ENCODE data around the gene AGBL5. TPM values are rescaled to one million over a fixed set of nuclear protein-coding genes. Genes with fewer than 3 reads are reported as not detected.

Gene AGBL5
- total and polyA plus RNA-seq, 5 donors = 5.9 to 12.4 (median 11.0) TPM

DNA sequence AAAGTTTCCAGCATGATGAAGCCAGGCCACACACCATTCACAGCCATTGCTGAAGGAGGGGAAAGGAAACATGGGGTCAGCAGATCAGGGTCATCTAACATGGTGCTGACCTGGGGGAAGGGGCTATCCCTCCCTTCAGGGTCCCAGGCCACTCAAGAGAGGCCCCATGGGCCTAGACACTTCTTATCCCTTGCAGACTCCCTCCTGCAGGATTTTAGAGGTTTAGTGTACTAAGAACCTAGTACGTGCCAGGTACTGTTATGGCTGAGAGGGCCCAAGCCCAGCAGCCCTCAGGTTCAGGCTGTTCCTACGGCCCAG lies 43.9 kb downstream of the AGBL5 start:
- intact Hi-C loops (cut with DNase I) = loop anchor here (5.0 to 10.0 kb wide), 3 partner anchors 97 to 189 kb away; partner anchors contain the start of gene TRIM54 (in 3 of the 4)
- no peaks in the 10 kb centered on the region for H3K9me3 ChIP-seq (ENCODE audit: control insufficient read depth, low read length)
- no peak overlapping the region for H3K4me3 ChIP-seq (ENCODE audit: low read length)
- H3K27me3 ChIP-seq (ENCODE audit: control insufficient read depth, insufficient read depth) = no peaks in the 10 kb centered on the region
- H3K27ac ChIP-seq (ENCODE audit: low read length) = no peak overlapping the region
- 91% methylated on average over 2 of the region's 2 CpGs for WGBS
- DNase-seq = no peak
- H3K4me1 ChIP-seq (ENCODE audit: control insufficient read depth, insufficient read depth, low read length) = no peaks in the 10 kb centered on the region
- no peak for ATAC-seq

DNA sequence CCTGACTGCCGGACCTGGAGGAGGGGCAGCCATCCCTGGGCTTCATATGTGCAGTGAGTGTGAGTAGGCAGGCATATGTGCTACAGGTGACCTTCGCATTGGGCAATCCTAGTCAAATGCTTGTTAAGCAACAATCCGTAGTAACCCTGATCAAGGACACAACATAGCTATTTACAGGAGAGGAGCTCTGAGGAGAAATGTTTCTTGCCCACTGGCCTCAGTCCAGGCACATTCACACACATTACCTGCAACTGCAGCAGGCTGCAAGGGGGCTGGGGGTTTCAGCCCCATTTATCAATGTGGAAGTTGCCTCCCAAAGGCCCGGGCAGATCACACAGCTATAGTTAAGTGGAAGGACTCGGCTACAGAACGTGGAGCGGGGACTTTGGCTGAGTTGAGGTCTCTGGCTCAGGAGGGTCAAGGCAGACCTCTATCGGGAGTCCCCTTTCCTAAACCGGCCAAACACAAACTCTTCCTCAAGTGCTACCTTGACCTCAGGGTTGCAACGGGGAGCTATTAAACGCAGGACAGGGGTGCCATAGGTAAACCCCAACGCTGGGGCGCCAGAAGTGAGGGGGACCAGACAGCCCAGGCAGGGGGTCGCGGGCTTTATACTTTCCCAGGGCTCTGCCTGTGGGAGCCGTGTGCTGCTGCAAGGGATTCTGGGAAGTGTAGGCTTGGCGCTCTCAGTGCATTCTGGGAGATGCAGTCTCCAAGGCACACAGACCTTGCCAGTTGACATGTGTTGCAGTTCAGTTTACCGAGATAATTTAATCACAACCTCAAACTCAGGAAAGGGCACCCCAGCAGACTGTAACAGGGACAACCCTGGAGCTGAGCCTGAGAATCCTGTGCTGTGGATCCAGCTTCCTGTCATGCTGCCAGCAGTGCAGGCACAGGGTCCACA lies 44.5 kb downstream of the AGBL5 start:
- Histone ChIP-seq H3K9me3 (ENCODE audit: control insufficient read depth, low read length) (no peaks in the 10 kb centered on the region), H3K27me3 (ENCODE audit: control insufficient read depth, insufficient read depth) (no peaks in the 10 kb centered on the region), H3K4me1 (ENCODE audit: control insufficient read depth, insufficient read depth, low read length) (no peaks in the 10 kb centered on the region), H3K4me3 (ENCODE audit: low read length) (peak overlapping the region; percentile 41), H3K27ac (ENCODE audit: low read length) (no peak overlapping the region)
- WGBS = 24% methylated on average over 18 of the region's 18 CpGs
- intact Hi-C loops (cut with DNase I) = loop anchor here (5.0 to 10.0 kb wide), 3 partner anchors 96 to 189 kb away; partner anchors contain the start of gene TRIM54 (in 3 of the 4)
- DNase-seq = peak; percentile 68 to 85 (median 78)
- ATAC-seq = peak; percentile 80 to 83

DNA sequence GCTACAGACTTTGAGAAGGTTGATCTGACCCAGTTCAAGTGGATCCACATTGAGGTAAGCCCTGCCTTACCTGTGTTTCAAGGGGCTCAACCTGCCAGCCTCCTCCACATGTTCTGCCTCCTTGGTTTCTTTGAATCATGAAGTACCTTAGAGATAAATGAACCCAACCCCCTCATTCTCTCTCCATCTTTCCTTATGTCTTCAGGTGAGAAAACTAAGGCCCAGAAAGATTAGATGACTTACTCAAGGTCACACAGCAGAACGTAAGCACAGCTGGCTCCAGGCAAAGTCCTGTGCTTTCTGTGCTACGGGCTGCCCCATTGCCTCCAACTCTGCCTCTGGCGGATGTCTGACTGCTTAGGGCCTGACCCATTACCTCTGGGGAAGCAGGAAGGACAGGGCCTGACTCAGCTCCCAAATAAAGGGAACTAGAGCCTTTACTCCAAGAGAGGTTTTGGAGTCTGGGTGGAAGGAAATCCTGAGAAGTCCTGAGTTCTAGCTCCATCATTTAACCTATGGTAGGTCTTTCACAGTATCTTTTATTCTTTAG lies 45.4 kb downstream of the AGBL5 start:
- DNase-seq = peak in 1 of 3 donors; percentile 45
- Histone ChIP-seq H3K27ac (ENCODE audit: low read length) (no peak overlapping the region), H3K4me1 (ENCODE audit: control insufficient read depth, insufficient read depth, low read length) (no peaks in the 10 kb centered on the region), H3K27me3 (ENCODE audit: control insufficient read depth, insufficient read depth) (no peaks in the 10 kb centered on the region), H3K9me3 (ENCODE audit: control insufficient read depth, low read length) (no peaks in the 10 kb centered on the region), H3K4me3 (ENCODE audit: low read length) (no peak overlapping the region)
- 67% methylated on average over 3 of the region's 3 CpGs for WGBS
- ATAC-seq = no peak
- intact Hi-C loops (cut with DNase I) = loop anchor here (5.0 to 10.0 kb wide), 3 partner anchors 95 to 188 kb away; partner anchors contain the start of gene TRIM54 (in 3 of the 4)

DNA sequence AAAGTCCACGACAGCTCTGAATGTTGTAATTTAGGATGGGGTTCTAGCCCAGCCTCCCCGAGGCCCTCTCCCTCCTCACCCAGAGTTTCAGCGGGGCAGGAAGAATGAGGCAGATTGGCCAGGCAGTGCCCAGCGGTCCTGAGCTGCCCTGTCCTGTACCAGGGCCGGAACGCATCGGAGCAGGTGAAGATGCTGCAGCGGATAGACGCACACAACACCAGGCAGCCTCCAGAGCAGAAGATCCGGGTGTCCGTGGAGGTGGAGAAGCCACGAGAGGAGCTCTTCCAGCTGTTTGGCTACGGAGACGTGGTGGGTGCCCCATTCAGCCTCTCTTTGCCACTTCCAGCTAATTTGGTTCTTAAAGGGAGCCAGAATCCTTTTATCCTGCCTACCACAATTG lies 45.9 kb downstream of the AGBL5 start:
- Histone ChIP-seq H3K27ac (ENCODE audit: low read length) (no peak overlapping the region), H3K4me1 (ENCODE audit: control insufficient read depth, insufficient read depth, low read length) (no peaks in the 10 kb centered on the region), H3K27me3 (ENCODE audit: control insufficient read depth, insufficient read depth) (no peaks in the 10 kb centered on the region), H3K4me3 (ENCODE audit: low read length) (no peak overlapping the region), H3K9me3 (ENCODE audit: control insufficient read depth, low read length) (no peaks in the 10 kb centered on the region)
- ATAC-seq (no peak), DNase-seq (peak in 1 of 3 donors; percentile 18)
- 89% methylated on average over 14 of the region's 14 CpGs for WGBS
- intact Hi-C loops (cut with DNase I) = loop anchor here (5.0 to 10.0 kb wide), 3 partner anchors 95 to 187 kb away; partner anchors contain the start of gene TRIM54 (in 3 of the 4)

DNA sequence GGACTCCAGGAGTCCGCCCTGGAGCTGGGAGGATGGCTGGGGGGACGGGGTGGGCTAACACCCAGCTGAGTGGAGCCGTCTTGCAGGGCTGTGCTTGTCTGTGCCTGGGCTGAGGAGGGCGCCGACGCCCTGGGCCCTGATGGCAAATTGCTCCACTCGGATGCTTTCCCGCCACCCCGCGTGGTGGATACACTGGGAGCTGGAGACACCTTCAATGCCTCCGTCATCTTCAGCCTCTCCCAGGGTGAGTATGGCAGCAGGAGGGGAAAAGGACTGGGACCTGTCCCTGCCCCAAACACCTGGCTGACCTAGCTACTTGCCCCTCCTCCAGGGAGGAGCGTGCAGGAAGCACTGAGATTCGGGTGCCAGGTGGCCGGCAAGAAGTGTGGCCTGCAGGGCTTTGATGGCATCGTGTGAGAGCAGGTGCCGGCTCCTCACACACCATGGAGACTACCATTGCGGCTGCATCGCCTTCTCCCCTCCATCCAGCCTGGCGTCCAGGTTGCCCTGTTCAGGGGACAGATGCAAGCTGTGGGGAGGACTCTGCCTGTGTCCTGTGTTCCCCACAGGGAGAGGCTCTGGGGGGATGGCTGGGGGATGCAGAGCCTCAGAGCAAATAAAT lies 48.0 kb downstream of the AGBL5 start:
- Histone ChIP-seq H3K27me3 (ENCODE audit: control insufficient read depth, insufficient read depth) (no peaks in the 10 kb centered on the region), H3K9me3 (ENCODE audit: control insufficient read depth, low read length) (no peaks in the 10 kb centered on the region), H3K4me3 (ENCODE audit: low read length) (no peak overlapping the region), H3K27ac (ENCODE audit: low read length) (no peak overlapping the region), H3K4me1 (ENCODE audit: control insufficient read depth, insufficient read depth, low read length) (no peaks in the 10 kb centered on the region)
- intact Hi-C loops (cut with DNase I) = loop anchor here (2.0 to 10.0 kb wide), 4 partner anchors 91 to 185 kb away; partner anchors contain the start of gene TRIM54 (in 3 of the 4)
- ATAC-seq (no peak), DNase-seq (peak in 1 of 3 donors; percentile 36)
- WGBS = 91% methylated on average over 19 of the region's 19 CpGs

DNA sequence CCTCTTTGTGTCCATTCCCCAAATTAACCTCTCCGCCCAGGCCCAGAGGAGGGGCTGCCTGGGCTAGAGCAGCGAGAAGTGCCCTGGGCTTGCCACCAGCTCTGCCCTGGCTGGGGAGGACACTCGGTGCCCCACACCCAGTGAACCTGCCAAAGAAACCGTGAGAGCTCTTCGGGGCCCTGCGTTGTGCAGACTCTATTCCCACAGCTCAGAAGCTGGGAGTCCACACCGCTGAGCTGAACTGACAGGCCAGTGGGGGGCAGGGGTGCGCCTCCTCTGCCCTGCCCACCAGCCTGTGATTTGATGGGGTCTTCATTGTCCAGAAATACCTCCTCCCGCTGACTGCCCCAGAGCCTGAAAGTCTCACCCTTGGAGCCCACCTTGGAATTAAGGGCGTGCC lies 48.6 kb downstream of the AGBL5 start:
- H3K27me3 ChIP-seq (ENCODE audit: control insufficient read depth, insufficient read depth) = no peaks in the 10 kb centered on the region
- 86% methylated on average over 10 of the region's 10 CpGs for WGBS
- H3K9me3 ChIP-seq (ENCODE audit: control insufficient read depth, low read length) = no peaks in the 10 kb centered on the region
- no peaks in the 10 kb centered on the region for H3K4me1 ChIP-seq (ENCODE audit: control insufficient read depth, insufficient read depth, low read length)
- no peak overlapping the region for H3K4me3 ChIP-seq (ENCODE audit: low read length)
- ATAC-seq (no peak), DNase-seq (peak in 1 of 3 donors; percentile 6)
- intact Hi-C loops (cut with DNase I) = no loop called here
- no peak overlapping the region for H3K27ac ChIP-seq (ENCODE audit: low read length)

DNA sequence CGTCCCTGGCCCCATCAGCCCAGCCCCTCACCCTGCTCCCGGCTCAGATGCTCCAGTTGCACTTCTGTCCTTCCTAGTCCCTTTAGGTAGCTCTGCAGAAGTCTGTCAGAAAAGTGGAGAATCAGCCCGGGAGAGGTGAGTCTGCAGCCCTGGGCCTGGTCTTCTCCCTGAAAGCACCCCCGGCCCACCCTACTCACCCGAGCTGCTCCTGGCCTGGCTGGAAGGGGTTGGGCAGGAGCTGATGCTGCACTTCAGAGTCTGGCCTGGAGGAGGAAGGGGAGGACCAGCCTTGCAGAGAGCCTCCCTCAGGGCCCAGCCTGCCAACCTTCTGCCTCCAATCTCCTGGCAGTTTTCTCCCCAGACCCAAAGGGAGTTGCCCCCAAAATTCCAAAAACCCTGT lies 50.9 kb downstream of the AGBL5 start:
- intact Hi-C loops (cut with DNase I) = no loop called here
- Histone ChIP-seq H3K4me3 (ENCODE audit: low read length) (no peak overlapping the region), H3K27ac (ENCODE audit: low read length) (no peak overlapping the region), H3K27me3 (ENCODE audit: control insufficient read depth, insufficient read depth) (no peaks in the 10 kb centered on the region), H3K9me3 (ENCODE audit: control insufficient read depth, low read length) (no peaks in the 10 kb centered on the region), H3K4me1 (ENCODE audit: control insufficient read depth, insufficient read depth, low read length) (no peaks in the 10 kb centered on the region)
- ATAC-seq (no peak), DNase-seq (peak in 1 of 3 donors; percentile 10)
- WGBS = 76% methylated on average over 5 of the region's 5 CpGs

DNA sequence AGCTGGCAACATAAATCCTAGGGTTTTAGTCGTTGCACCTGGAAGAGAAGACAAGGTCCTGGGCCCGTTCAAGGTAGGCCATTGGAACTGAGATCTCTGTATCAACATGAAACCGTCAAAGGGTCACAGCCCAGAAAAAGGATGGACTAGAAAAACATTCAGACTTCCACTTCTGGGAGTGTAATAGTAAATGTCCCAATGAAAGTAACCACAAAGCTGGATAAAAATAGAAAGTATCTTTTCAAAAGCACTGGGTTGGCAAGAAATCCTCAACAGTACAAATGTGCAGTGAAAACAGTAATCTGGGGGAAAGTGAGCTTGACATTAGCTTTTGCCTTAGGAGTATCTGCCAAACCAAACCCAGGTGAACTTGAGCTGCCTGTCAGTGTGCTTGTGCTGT lies 54.5 kb downstream of the AGBL5 start:
- intact Hi-C loops (cut with DNase I) = no loop called here
- H3K27me3 ChIP-seq (ENCODE audit: control insufficient read depth, insufficient read depth) = no peaks in the 10 kb centered on the region
- 71% methylated on average over 3 of the region's 3 CpGs for WGBS

DNA sequence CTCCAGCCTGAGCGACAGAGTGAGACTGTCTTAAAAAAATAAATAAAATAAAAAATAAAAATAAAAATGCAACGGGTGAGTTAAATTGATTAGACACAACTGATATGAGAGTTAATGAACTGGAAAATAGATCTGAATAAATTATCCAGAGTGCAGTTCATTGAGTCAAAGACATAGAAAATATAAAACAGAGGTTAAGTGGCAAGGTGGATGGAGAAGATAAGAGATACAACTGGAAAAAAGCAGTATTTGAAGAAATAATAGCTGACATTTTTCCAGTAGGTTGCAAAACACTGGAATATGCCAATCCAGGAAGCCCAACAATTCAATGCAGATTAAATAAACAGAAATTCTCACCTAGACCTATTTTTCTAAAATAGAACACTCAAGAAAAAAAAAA lies 56.8 kb downstream of the AGBL5 start:
- H3K27ac ChIP-seq (ENCODE audit: low read length) = no peak overlapping the region
- intact Hi-C loops (cut with DNase I) = no loop called here
- ATAC-seq (no peak), DNase-seq (no peak)
- no peak overlapping the region for H3K4me3 ChIP-seq (ENCODE audit: low read length)
- no peaks in the 10 kb centered on the region for H3K9me3 ChIP-seq (ENCODE audit: control insufficient read depth, low read length)
- H3K27me3 ChIP-seq (ENCODE audit: control insufficient read depth, insufficient read depth) = no peaks in the 10 kb centered on the region
- 78% methylated on average over 2 of the region's 2 CpGs for WGBS
- no peaks in the 10 kb centered on the region for H3K4me1 ChIP-seq (ENCODE audit: control insufficient read depth, insufficient read depth, low read length)

More for the DNA sequence above, 54.5 kb downstream of the AGBL5 start:
- no peak for DNase-seq
- H3K27ac ChIP-seq (ENCODE audit: low read length) = no peak overlapping the region
- no peaks in the 10 kb centered on the region for H3K9me3 ChIP-seq (ENCODE audit: control insufficient read depth, low read length)
- no peak overlapping the region for H3K4me3 ChIP-seq (ENCODE audit: low read length)
- no peaks in the 10 kb centered on the region for H3K4me1 ChIP-seq (ENCODE audit: control insufficient read depth, insufficient read depth, low read length)
- no peak for ATAC-seq

DNA sequence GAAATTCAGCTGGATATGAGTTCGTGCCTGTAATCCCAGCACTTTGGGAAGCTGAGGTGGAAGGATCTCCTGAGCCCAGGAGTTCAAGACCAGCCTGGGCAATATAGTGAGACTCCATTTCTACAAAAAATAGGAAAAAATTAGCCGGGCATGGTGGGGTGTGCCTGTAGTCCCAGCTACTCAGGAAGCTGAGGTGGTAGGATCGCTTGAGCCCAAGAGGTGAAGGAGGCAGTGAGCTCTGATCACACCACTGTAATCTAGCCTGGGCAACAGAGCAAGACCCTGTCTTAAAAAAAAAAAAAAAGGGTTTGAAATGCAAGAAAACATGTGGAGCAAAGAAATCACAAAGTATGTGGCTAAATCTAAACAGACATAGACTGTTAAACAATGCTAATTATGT lies 57.6 kb downstream of the AGBL5 start:
- no peak overlapping the region for H3K4me3 ChIP-seq (ENCODE audit: low read length)
- 93% methylated on average over 3 of the region's 3 CpGs for WGBS
- DNase-seq (no peak), ATAC-seq (no peak)
- intact Hi-C loops (cut with DNase I) = no loop called here
- no peaks in the 10 kb centered on the region for H3K4me1 ChIP-seq (ENCODE audit: control insufficient read depth, insufficient read depth, low read length)
- H3K27me3 ChIP-seq (ENCODE audit: control insufficient read depth, insufficient read depth) = no peaks in the 10 kb centered on the region
- no peaks in the 10 kb centered on the region for H3K9me3 ChIP-seq (ENCODE audit: control insufficient read depth, low read length)
- H3K27ac ChIP-seq (ENCODE audit: low read length) = no peak overlapping the region

All from right cardiac atrium (tissue), 5 donors.